B cell (primary cell): ENCODE data around the gene LBX2.

Experiments
- EZH2 ChIP-seq: IDR thresholded peaks from 2 replicates; pipeline ENCODE4 v1.6.1; 2012; ENCODE audit warnings: borderline replicate concordance, low read depth, mild to moderate bottlenecking, moderate library complexity, low read length; ENCODE audit not compliant: insufficient read depth, poor library complexity, severe bottlenecking
- TF ChIP-seq, protein P1 (sequence below): fragments of 200-600 bp; IDR thresholded peaks from one replicate; pipeline ENCODE4 v1.8.0; 2022; ENCODE audit warnings: antibody characterized with exemption, mild to moderate bottlenecking

- TF ChIP-seq, protein P1, sequence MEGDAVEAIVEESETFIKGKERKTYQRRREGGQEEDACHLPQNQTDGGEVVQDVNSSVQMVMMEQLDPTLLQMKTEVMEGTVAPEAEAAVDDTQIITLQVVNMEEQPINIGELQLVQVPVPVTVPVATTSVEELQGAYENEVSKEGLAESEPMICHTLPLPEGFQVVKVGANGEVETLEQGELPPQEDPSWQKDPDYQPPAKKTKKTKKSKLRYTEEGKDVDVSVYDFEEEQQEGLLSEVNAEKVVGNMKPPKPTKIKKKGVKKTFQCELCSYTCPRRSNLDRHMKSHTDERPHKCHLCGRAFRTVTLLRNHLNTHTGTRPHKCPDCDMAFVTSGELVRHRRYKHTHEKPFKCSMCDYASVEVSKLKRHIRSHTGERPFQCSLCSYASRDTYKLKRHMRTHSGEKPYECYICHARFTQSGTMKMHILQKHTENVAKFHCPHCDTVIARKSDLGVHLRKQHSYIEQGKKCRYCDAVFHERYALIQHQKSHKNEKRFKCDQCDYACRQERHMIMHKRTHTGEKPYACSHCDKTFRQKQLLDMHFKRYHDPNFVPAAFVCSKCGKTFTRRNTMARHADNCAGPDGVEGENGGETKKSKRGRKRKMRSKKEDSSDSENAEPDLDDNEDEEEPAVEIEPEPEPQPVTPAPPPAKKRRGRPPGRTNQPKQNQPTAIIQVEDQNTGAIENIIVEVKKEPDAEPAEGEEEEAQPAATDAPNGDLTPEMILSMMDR = no peak
- no peak for TF ChIP-seq EZH2
Measured at GRCh38 chr2:74462054-74462785, 37.2 kb downstream of the LBX2 start.
